Activated CD4-positive, CD25-positive, alpha-beta regulatory T cell treated with anti-CD3 and anti-CD28 coated beads, Interleukin-2, amount 50 U/mL, for 24 hours (primary cell): ENCODE results near the gene NKX1-2.
A peak's percentile ranks its signal among the peaks of the same experiment; 100 is the strongest.

Experiments
- ATAC-seq, 2 donors: fragments of 150-1000 bp; cut with Tn5 transposase; one replicate each; pipeline ENCODE4 v1.10.0; 2021; ENCODE audit warnings: mild to moderate bottlenecking in 1 of 2, moderate library complexity in 1 of 2

Gene NKX1-2

GRCh38 chr10:124450012-124450782, at the start of gene NKX1-2:
TSS of gene NKX1-2 (minus strand) at chr10:124450035. CDS start at chr10:124449943, 92 bp downstream.
- peak in 1 of 2 donors; percentile 12 for ATAC-seq

- ATAC-seq, result no peak
Observed at GRCh38 chr10:124498056-124498455, 48.2 kb upstream of the NKX1-2 start.

DNA sequence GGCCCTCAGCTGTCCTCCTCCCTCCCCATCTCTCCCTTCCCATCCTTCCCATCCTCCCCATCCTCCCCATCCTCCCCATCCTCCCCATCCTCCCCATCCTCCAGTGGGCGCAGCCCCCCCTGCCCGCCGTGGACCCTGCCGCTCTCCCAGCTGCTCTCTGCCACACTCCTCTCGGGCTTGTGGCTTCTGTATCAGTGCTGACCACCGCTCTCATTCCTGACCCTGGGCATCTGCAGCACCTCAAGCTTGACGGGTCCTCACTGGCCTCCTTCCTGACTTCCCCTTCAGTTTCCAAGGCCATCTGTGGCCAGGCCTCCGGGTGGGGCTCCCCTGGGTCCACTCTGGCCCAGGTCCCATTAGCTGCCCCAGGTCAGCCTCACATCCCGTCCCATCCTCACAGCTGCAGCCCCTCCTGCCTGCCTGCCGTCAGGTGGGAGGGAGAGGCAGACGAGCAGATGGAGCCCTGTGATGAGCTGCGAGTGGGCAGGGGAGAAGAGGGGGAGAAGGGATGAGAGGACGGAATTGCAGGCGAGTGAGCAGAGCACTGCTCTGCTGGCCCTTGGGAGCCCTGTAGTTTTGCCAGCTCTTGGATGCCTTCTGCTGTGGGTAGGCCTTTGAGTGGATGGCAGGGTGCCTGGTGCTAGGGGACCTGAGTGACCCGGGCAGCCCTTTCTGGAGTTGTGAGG, 47.5 kb upstream of the NKX1-2 start:
- no peak for ATAC-seq

GRCh38 chr10:124496620-124497019, 46.8 kb upstream of the NKX1-2 start:
- ATAC-seq, result no peak

- ATAC-seq, result no peak
Observed at GRCh38 chr10:124496150-124496549, 46.3 kb upstream of the NKX1-2 start.

DNA sequence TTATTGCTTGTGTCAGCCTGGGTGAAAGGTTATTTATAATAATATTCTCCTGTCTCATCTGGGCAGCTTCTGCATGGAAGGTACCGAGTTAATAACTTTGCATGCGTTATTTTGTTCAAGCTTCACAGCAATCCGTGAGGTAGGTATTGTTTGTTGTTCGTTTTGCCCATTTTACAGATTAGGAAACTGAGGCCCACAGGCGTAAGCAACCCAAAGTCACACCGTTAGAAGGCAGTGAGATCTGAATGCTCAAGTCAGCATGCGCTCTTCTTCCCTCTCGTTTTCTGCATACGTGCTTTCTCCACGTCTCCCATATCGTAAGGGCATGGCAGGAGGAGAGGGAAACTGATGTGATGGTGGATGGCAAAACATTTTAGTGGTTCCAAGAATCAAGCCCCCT, 45.9 kb upstream of the NKX1-2 start:
- ATAC-seq, result no peak

DNA sequence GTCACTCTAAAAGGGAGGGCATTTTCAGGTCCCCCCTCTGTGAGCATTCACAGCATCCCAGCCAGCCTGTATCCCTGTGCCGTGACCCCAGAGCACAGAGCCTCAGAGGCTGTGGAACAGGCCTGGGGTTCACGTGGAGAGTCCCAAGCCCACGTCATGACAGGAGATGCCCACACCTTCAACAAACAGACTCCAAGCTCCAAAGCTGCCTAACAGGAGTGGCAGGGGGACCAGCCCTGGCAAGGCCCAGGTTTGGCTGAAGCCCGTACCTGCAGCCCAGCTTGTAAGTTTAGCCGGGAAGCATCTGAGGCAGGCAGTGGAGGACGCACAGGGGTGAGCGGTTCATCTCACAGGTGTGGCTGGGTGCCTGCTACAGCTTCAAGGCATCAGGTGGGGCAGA, 45.3 kb upstream of the NKX1-2 start:
- ATAC-seq, result no peak

GRCh38 chr10:124494046-124494807, 44.4 kb upstream of the NKX1-2 start:
- ATAC-seq, result no peak

DNA sequence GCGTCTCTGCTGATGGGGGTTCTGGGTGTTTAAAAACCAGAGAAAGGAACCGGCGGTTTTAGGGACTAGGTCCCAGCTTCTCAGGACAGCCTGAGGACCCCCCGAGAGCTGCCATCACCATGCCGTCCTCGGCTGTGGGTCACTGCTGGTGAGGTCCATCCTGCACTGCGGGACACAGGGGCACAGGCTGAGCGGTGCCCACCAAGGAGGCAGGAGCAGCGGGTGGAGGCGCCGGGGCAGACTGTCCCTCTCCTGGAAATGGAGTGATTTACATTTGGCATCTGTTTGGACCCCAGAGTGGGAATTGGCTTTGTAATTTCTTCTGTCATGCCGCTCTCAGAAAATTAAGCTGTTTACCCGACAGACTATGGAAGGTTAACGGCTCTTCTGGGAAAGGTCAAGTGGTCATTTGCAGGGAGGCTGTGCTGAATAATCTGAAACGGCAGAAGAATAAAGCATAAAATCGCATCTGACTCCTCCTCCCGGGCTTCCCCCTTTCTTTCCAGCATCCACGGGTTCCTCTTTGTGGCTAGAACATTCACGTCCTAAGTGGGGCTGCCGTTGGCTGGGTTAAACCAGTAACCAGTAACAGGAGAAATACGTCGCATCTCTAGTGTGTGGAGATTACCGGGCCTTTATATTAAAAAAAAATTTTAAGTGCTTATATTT, 43.5 kb upstream of the NKX1-2 start:
- ATAC-seq, result no peak

- ATAC-seq, result no peak
Observed at GRCh38 chr10:124492266-124492665, 42.4 kb upstream of the NKX1-2 start.

DNA sequence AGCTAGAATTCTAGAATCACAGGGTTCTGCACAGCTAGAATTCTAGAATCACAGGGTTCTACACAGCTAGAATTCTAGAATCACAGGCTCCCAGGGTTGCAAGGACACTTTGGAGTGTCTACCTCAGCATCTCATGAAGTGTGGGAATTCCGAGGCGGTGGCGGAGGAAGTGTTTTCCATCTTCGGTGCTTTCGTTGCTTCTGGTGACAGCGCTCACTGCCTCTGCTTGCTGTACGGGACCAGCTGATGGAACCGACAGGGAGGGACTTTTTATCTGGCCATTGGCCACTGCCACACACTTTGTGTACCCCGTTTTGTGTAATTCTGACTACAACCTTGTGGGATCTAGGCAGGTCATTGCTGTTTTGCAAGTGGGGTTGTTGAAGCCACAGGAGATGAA, 41.3 kb upstream of the NKX1-2 start:
- ATAC-seq, result no peak

- no peak for ATAC-seq
Observed at GRCh38 chr10:124486635-124487034, 36.8 kb upstream of the NKX1-2 start.

GRCh38 chr10:124484661-124485060, 34.8 kb upstream of the NKX1-2 start:
- ATAC-seq, result no peak

- ATAC-seq, result no peak
Observed at GRCh38 chr10:124484031-124484430, 34.2 kb upstream of the NKX1-2 start.

GRCh38 chr10:124482876-124483275, 33.0 kb upstream of the NKX1-2 start:
- no peak for ATAC-seq

GRCh38 chr10:124482236-124482800, 32.5 kb upstream of the NKX1-2 start:
- ATAC-seq, result no peak

DNA sequence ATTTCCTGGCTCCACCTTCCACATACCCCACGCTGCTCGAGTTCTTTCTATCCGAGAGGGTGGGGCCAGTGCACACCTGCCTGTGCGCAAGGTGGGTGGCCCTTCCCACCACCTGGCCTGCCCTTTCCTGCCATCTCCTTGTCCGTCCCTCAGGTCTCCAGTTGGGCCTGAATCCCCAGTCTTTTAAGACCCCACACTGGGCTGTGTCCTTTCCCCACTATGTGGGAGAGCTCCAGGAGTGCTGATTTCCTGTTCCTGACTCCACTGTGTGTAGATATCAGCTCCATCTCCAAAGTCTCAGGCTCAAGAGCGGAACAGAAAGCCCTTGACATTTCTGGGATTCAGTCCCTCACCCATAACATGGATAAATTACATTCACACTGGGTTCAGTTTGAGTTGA, 31.9 kb upstream of the NKX1-2 start:
- ATAC-seq, result no peak

GRCh38 chr10:124480860-124481259, 31.0 kb upstream of the NKX1-2 start:
- no peak for ATAC-seq

DNA sequence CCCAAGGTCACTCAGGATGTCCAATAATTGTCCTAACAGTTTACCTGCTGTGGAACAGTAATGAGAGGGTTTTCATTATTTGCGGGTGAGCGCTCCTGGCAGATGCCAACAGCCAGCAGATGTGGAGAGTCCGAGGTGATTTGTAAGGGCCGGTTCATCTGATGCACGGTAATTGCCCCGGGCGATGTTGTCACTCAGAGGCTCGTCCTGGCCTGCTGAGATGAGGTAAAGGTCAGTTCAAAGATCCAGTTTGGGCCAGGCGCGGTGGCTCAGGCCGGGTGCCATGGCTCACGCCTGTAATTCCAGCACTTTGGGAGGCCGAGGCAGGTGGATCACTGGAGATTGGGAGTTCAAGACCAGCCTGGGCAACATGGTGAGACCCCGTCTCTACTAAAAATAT, 28.7 kb upstream of the NKX1-2 start:
- ATAC-seq, result no peak

DNA sequence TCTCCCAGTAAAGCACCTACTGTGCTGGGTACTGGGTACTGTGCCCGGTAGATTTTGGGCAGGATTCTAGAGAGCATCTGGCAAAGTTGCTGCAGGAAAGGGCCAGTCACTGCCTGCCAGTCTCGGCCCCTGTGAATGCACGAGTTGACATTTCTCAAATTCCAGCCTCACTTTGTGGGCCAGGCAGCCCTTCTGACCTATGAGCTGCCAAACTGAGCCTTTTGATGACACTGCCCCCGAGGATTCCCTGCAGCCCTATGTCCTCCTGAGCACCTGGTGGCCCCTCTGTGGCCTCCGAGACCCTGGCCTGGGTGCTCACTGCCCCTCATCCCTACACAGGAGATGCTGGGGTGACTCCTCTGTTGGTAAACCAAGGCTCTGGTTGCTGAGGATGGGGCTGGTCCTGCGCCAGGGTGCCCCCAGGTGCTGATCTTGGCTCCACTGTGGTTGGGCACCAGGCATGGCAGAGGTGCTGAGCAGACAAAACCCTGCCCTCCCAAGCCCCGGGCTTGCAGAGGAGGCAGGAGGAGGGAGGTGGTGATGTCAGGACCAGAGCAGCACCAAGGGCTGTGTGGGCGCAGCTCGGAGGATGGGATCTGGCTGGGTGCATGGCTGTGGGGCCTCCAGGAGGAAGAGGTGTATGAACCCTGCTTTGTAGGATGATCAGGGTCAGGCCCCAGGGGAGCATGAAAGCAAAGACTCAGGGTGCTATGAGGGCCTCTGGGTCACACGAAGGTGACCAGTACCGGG, 28.0 kb upstream of the NKX1-2 start:
- ATAC-seq, result no peak

- no peak for ATAC-seq
Observed at GRCh38 chr10:124476043-124476725, 26.3 kb upstream of the NKX1-2 start.
